Lower lobe of right lung (tissue), 2 donors: ENCODE data around the gene RIPK4. TPM values are rescaled to one million over a fixed set of nuclear protein-coding genes. Genes with fewer than 3 reads are reported as not detected.

Experiments
- ATAC-seq, 2 donors: fragments of 200-7000 bp; cut with Tn5 transposase; one replicate each; pipeline ENCODE4 v1.9.1; 2020 to 2022; ENCODE audit warnings: mild to moderate bottlenecking in 2 of 2, moderate library complexity in 2 of 2
- DNase-seq: peaks from one replicate; pipeline ENCODE4 v3.0.0-alpha.2; 2020
- H3K27ac ChIP-seq: fragments of 200-600 bp; one replicate; pipeline ENCODE4 v1.8.0; 2022
- H3K27me3 ChIP-seq: fragments of 200-600 bp; one replicate; pipeline ENCODE4 v1.8.0; 2022; ENCODE audit warnings: low read depth
- H3K36me3 ChIP-seq: fragments of 200-600 bp; one replicate; pipeline ENCODE4 v1.8.0; 2022; ENCODE audit warnings: mild to moderate bottlenecking
- H3K4me1 ChIP-seq: fragments of 200-600 bp; one replicate; pipeline ENCODE4 v1.8.0; 2022
- H3K4me3 ChIP-seq: fragments of 200-600 bp; one replicate; pipeline ENCODE4 v1.8.0; 2022; ENCODE audit warnings: mild to moderate bottlenecking
- H3K9me3 ChIP-seq: fragments of 200-600 bp; one replicate; pipeline ENCODE4 v1.8.0; 2022
- CTCF ChIP-seq: fragments of 200-600 bp; IDR thresholded peaks from one replicate; pipeline ENCODE4 v1.8.0; 2022; ENCODE audit warnings: antibody characterized with exemption, mild to moderate bottlenecking
- intact Hi-C: fragments of 100-400 bp; cut with DNase I; formaldehyde crosslinking; loops from one replicate; pipeline ENCODE4 v1.11.0; 2022
- long read RNA-seq: library from polyadenylated mRNA; unstranded; transcript quantifications from one replicate; pipeline ENCODE4 v2.0.0, GENCODE V29; 2021
- total RNA-seq: library from RNA; stranded (reverse); fragmentation: NEBNext Ultra II Directional; extraction: Animal tissue kit (Norgen Biotek cat#: 25700); gene quantifications from one replicate; pipeline ENCODE4 v1.2.1, GENCODE V29; 2021
- donor health status: DM: no; HTN: yes; CAD: no; lungs with severe emphysema.

RIPK4 gene
- 8.7 TPM for total RNA-seq
- long read RNA-seq, partial matches to known transcripts, result 3 of 12 reads
- long read RNA-seq, other reads (novel, unspliced or antisense), result 6 of 12 reads

- DNase-seq, result peak; percentile 82
- Histone ChIP-seq H3K9me3 (no peaks in the 10 kb centered on the region), H3K4me3 (peak within 1 kb of the TSS; percentile 63), H3K27me3 (peaks cover 83% of the 10 kb centered on the region), H3K27ac (peak within 1 kb of the TSS; percentile 83), H3K36me3 (no peaks in the 10 kb centered on the region), H3K4me1 (peaks cover 57% of the 10 kb centered on the region)
- no peak for TF ChIP-seq CTCF
- intact Hi-C loops, result no loop called here
- ATAC-seq, result peak; percentile 91 to 93
These were observed at the start of gene RIPK4 for GRCh38 chr21:41766883-41767605. RIPK4 (minus strand) TSS chr21:41767052; CDS start chr21:41767041, 11 bp downstream.

GRCh38 chr21:41815652-41816582 is 49.1 kb upstream of the RIPK4 start:
- Histone ChIP-seq H3K4me1 (no peaks in the 10 kb centered on the region), H3K36me3 (peaks cover 25% of the 10 kb centered on the region), H3K27me3 (no peaks in the 10 kb centered on the region), H3K27ac (no peak overlapping the region), H3K9me3 (no peaks in the 10 kb centered on the region), H3K4me3 (no peak overlapping the region)
- DNase-seq (no peak), ATAC-seq (peak in 1 of 2 donors; percentile 6)
- no peak for TF ChIP-seq CTCF
- intact Hi-C loops, result no loop called here

GRCh38 chr21:41813226-41813625 is 46.4 kb upstream of the RIPK4 start:
- no peak for DNase-seq
- Histone ChIP-seq H3K4me3 (no peak overlapping the region), H3K36me3 (peaks cover 41% of the 10 kb centered on the region), H3K4me1 (no peaks in the 10 kb centered on the region), H3K9me3 (no peaks in the 10 kb centered on the region), H3K27me3 (no peaks in the 10 kb centered on the region), H3K27ac (no peak overlapping the region)
- ATAC-seq, result no peak
- TF ChIP-seq CTCF, result no peak
- intact Hi-C loops, result no loop called here

- no peaks in the 10 kb centered on the region for H3K9me3 ChIP-seq
These were observed 45.8 kb upstream of the RIPK4 start for GRCh38 chr21:41812679-41813078.

More at GRCh38 chr21:41812679-41813078, 45.8 kb upstream of the RIPK4 start:
- ATAC-seq, result no peak
- no peak for DNase-seq
- Histone ChIP-seq H3K27me3 (no peaks in the 10 kb centered on the region), H3K27ac (no peak overlapping the region), H3K4me1 (no peaks in the 10 kb centered on the region), H3K4me3 (no peak overlapping the region), H3K36me3 (peaks cover 41% of the 10 kb centered on the region)
- intact Hi-C loops, result no loop called here
- TF ChIP-seq CTCF, result no peak
